Central memory CD4-positive, alpha-beta T cell (primary cell): Measurements from ENCODE around the gene DENND5A.
A peak's percentile ranks its signal among the peaks of the same experiment; 100 is the strongest.
"Not testable (repeated sequence)": the region's sequence is repeated elsewhere in the genome, so short reads cannot be mapped to it uniquely, and the experiment has no call there.

Experiments used
- DNase-seq: peaks from one replicate; pipeline ENCODE4 v3.0.0; 2022

DENND5A gene

DNA sequence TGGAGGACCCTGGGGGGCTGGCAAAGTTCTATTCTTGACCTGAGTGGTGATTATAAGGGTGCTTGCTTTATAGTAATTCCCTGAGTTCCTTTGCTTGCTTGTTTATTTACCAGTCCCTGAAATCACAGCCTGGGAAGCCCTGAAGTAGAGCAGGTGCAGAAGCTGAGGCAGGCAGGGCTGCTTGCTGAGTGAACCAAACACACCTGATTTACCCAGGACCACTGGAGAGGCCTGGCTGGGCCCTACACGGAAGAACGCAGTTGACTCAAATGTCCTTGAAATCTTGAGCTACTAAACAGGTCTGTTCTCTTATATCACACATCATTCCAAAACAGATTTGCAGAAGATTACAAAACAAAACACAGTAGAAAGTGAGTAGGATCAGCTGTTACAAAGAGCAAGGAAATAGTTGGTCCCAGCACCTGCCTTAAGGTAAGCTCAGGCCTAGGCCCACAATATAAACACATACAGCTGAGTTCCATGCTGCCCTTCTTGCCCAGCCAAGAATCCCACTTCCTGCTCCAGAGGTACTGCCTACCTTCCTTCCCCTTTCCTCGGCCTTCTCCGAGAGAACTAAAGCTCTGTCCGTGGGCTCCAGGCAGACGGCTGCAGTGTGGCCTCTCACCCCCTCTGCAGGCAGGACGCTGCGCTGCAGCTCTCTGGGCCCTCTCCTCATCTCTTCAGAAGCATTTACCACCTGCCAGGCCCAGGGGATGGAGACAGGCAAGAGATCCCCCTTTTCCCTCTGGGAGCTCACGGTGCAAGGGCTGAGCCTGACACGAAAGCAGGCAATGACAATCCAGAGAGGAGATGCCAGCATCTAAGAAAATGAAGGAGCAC is 127.6 kb downstream of the DENND5A start:
- DNase-seq = peak; percentile 42

DNA sequence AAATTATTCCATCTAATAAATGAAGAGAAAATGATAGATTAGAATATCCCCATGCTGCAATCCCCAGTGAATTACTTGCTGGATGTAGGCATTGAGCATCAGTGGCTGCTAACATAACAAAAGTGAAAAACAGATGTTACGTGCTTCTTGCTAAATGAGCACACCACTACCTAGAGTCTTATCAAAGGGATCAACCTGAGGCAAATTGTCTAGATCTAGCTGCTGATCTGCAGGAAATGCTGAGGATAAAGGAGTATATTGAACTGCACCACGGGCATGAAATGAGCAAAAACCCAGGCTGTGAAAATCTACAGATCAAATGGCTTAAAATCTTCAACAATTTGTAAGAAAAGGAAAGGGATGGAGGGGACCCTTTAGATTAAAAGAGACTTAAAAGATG is 128.4 kb downstream of the DENND5A start:
- DNase-seq = no peak

DNA sequence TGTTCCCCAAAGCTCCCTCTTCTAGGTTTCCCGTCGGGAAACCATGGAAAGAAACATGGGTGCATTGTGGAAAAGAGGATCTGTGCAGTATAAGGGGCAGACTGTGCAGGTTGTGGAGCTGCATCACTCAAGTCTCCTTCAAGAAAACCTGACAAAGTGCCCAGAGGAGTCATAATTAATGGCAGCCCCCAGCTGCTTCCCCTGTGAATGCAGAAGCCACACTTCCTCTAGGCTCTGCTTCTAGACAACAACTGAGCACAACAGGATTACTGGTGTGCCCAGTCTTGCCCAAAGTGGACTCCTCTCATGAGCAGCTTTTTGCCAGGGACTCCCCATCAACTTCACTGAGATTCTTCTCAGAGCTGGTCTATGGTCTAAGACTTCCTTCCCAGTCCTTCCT is 131.2 kb downstream of the DENND5A start:
- no peak for DNase-seq

DNA sequence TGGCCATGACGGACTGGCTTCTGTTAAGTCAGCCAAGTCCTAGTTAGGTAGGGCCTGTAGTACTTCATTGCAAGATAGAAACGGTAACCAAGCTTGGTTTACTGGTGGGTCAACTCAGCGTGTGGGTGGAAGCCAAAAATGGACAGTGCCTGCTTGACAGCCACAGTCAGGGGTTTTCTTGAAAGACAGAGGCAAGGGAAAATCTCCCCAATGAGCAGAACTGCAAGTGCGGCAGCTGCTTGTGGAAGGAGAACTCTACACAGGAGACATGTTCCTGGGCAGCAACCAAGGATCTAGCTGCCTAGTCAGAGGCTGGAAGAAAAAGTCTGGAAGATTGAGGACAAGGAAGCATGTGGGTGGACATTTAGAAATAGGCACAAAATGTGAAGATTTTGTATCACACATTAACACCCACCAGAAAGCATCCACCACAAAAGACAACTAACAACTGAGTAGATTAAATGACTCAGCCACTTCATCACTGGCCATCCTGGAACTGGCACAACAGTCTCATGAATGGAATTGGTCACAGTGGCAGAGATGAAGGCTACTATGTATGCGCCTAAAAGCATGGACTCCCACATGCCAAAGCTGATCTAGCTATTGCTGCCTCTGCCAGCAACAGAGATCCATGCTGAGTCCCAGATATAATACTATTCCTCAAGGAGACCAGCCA is 132.8 kb downstream of the DENND5A start:
- DNase-seq = no peak

DNA sequence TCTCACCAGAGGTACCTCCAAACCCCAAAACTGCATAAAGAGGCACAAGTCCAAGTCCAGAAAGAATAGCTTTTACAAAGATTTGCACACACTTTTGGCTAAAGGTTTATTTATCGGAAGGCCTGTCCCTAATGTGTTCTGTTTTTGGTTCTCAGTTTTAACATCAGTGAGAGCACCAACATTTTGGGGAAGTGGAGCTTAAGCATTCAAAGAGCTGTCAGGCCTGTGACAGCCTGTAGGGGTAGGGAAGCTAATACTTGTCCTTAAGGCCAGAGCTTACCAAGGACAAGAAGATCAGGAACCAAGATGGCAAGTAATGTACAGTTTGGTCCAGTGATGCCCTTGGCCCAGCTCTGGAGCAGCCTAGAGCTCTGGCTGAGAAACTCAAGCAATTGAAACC is 134.9 kb downstream of the DENND5A start:
- no peak for DNase-seq

DNA sequence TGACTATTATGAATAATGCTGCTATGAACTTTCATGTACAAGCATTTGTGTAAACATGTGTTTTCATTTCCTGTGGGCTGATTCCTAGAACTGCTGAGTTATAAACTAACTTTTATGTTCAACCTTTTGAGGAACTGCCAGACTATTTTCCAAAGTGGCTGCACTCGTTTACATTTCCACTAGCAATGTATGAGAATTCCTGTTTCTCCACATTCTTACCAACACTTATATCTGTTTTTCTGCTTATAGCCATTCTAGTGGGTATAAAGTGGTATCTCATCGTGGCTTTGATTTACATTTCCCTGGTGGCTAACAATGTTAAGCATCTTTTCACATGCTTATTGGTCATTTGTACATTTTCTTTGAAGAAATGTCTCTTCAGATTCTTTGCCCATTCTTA is 138.5 kb downstream of the DENND5A start:
- no peak for DNase-seq

DNA sequence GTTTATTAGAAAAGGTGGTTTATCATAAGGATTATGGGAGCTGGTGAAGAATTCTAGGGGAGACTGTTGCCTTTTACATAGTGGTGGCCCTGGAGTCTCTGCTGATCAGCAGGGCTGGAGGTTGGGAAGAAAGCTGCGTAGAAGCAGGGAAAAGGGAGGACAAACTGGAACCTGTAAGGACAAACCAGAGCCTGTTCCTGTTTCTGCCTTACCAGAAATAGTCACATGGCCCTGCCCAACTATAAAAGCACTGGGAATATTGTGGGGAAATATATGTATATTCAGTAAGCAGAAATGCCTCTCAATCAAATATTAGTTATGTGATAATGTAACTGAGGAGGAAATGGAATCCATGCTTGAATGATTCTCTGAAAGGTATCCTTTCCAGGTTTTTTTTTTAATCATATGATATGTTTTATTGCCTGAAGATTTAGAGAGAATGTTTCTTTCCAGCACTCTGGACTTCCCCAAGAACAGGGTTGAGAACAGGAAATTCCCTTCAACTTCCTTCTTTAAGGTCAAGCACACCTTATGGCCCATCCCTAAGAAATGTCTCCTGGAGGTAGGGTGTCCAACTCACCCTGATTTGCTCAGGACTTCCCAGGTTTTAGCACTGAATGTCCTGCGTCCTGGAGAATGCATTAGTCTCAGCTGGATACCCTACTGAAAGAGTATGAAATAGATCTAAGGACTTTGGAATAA is 139.8 kb downstream of the DENND5A start:
- DNase-seq = no peak

DNA sequence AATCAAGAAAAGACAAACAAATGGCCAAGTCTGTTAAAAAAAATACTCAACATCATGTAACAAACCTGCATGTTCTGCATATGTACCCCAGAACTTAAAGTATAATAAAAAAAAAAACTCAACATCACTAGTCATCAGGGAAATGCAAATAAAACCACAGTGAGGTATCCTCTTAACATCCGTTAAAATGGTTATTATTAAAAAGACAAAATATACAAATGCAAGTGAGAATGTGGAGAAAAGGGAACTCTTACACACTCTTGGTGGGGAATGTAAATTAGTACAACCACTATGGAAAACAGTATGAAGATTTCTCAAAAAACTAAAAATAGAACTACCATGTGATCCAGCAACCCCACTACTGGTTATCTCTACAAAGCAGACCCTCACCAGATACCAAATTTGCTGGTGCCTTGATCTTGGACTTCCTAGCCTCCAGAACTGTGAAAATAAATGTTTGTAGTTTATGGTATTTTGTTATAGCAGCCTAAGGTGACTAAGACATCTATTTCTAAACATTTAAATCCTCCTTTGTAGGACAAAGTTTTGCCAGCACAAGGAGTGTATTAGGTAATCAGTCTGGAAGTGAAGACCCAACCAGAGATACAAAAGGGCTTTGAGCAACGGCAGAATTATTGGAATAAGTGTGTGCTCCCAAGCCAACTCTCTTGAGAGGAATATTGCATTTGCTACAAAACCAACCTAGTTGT is 141.4 kb downstream of the DENND5A start:
- no peak for DNase-seq

DNA sequence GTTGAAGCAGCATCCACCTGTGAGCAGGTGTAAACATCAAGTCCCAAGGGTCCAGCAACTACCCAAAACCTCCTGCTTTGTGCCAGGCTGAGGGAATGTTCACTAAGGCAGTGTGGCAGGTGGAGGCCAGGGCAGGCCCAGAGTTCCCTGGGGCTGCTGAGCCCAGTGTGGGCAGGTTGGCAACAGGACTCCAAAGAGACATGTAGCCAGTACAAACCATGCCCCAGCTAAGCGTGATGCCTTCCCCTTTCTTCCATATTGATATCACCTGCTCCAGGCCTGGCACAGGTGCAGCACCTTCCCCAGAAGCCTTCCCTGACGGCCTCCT is 143.7 kb downstream of the DENND5A start:
- DNase-seq = no peak

DNA sequence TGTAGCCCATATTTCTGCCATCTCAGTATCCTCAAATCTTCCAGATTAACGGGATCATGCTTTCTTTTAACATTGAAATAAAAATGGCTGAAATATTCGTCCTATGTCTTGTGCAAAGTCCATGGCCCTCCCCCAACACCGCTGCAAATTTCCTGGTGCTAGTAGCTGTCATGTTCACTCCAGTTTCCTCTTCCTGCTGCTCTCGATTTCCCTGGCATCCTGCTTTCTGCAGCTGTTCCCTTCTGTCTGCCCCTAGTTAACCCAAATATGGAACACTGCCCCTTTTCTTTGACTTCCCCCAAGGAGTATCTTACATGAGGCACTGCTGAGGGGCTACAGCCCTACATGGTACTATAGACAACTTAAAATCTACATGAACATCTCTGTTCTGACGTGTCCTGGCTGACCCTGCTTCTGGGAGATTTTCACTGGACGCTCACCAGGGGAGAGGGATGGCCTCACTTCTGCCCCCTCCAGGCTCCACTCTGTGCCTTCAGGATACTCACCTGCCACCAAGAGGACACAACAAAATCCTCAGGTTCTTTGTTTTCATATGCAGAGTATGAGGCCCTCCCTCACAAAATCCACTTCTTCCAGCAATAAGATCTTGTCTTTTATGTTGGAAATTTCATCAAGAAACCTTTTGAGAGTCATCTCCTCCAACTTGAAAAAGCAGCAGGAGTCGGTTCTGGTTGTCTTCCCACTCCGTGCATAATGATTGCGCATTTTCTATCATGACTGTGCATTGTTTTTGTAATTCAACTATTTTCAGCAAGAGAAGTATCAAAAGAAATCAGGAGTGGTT is 144.3 kb downstream of the DENND5A start:
- DNase-seq = no peak

DNA sequence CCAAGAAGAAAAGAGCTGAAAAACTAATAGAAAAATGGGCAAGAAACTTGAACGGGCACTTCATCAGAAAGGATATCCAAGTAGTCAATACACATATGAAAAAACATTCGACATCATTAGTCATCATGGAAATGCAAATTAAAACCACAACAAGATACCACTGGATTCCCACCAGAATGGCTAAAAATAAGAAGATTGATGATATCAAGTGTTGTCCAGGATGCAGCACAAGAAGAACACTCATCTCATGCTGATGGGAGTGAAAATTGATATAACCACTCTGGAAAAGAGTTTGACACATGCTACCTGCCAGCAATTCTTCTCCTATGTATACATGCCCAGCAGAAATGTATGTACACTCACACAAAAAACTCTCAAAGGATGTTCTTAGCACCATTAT is 146.9 kb downstream of the DENND5A start:
- no peak for DNase-seq

DNA sequence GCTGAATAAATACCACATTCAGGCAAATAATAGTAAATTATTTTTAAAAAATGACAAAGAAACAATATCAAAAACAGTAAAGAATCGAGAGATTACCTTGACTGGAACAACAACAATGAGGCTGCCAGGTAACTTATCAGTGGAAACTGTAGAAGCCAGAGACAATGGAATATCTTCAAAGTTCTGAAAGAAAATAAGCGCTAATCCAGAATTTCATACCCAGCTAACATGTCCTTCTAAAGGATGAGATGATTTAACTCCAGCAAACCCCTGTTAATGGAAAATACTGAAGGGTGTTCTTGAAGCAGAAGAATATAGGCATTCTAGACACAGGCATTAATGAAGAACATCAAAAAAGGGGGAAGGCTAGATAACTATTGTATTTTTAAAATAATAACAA is 153.1 kb downstream of the DENND5A start:
- DNase-seq = no peak

DNA sequence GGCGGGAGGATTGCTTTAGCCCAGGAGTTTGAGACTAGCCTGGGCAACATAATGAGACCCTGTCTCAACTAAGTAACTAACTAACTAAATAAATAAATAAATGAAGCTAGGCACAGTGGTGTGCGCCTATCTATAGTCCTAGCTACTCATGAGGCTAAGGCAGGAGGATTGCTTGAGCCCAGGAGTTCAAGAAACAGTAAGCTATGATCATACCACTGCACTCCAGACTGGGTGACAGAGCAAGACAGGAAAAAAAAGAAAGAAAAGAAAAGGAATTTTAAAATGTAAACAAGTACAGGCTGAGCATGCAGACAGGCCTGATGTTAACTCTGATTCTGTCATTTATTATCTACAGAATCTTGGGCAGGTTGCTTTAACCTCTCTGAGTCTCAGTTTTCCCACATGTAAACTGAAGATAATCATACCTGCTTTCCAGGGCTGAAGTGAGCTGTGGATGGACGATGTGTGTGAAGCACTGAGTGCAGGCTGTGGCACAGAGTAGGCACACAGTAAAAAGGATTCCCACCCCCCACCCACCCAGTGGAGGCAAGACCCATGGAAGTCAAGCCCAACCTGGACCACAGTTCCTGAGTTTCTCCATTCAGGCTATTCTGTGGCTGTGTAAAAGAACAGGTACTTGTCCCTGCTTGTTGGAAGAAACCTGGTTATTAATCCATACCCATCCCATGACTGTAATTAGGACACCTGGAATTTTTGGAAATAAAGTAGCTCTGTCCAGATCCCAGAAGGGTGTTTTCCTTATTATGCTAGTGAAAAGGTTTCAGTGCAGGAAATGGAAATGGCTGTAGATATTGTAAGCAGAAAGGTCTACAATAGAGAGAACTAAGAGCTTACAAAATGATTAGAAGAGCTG is 155.1 kb downstream of the DENND5A start:
- DNase-seq = no peak

DNA sequence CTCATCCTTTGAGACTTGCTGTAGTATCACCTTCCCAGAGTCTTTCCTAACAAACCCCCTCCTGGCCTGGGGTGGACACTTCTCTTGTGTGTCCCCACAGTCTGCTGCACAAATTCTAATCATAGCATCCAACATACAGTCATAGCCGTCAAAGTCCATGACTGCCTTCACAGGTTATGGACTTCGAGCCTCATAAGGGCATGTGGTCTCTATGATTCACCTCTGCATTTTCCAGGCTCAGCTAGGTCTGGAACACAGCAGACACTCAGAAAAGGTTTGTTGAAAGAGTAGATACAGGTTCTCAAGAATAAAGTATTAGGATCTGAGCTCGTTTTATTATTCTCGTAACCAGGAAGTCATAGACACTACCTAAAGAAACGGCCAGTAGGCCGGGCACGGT is 160.6 kb downstream of the DENND5A start:
- no peak for DNase-seq

DNA sequence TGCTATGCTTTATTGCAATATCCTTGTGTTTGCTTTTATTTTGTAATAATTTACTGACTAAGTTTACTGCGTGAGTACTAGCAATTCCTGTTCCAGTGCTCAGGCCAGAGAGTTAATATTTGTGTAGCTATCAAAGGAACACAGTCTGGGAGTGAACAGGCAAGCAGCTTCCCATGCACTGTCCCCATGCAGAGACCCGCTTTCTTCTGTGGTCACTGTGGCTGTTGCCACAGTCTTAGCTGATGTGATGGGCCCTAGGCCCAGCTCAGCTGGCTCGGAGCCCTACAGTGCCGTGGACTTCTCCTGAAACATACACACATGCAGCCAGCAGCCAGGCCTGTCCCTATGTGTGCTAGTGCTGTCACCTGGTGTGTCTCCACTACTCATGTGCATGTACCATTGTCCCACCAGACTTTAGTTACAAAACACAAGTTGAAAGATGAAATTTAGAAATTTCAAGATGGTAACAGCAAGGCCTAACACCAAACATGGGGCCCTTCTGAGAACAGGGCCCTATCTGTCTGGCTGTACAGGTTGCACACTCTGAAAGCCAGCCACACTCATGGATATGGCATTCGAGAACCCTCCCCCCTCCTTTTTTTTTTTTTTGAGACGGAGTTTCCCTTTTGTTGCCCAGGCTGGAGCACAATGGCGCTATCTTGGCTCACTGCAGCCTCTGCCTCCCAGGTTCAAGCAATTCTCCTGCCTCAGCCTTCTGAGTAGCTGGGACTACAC is 161.4 kb downstream of the DENND5A start:
- DNase-seq = no peak

DNA sequence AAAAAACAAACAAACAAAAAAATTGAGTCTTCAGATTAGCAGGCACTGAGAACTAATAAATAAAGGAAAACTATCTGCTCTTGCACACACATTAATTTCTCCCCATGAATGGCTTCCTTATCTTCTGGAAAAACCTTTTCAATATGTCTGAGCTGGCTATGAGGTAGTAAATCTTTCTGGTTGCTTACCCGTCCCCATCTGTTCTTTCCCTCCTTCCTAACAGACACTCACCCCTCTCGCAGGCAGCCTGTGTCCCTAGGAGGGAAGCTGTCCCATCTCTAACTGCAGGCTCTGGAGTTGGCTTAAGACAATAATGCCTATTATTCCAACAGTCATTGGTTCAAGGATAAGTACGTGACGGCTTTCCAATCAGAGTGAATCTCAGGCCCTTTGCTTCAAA is 165.5 kb downstream of the DENND5A start:
- no peak for DNase-seq

DNA sequence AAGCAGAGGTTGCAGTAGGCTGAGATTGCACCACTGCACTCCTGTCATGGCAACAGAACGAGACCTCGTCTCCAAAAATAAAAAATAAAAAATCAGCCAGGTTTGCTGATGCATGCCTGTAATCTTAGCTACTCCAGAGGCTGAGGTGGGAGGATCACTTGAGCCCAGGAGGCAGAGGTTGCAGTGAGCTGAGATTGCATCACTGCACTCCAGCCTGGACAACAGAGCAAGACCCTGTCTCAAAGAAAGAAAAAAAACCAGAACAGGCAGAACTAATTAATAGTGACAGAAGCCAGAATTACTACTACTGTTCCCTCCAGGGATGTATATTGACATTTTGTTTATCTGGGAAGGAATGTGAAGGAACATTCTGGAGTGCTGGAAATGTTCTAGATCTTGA is 166.7 kb downstream of the DENND5A start:
- DNase-seq = not testable (repeated sequence)

DNA sequence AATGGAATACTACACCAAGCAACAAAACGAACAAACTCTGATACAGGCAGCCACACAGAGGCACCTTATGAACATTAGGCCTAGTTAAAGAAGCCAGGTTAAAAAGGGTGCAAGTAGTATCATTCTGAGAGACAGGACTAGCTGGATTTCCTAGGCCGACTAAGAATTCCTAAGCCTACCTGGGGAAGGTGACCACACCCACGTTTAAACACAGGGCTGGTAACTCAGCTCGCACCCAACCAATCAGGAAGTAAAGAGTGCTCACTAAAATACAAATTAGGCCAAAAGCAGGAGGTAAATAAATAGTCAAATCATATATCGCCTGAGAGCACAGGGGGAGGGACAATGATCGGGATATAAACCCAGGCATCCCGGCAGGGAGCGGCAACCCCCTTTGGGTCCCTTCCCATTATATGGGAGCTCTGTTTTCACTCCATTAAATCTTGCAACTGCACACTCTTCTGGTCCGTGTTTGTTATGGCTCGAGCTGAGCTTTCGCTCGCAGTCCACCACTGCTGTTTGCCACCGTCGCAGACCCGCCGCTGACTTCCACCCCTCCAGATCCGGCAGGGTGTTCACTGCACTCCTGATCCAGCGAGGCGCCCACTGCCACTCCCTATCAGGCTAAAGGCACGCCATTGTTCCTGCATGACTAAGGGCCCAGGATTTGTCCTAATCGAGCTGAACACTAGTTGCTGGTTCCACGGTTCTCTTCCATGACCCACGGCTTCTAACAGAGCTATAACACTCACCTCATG is 167.8 kb downstream of the DENND5A start:
- not testable (repeated sequence) for DNase-seq

DNA sequence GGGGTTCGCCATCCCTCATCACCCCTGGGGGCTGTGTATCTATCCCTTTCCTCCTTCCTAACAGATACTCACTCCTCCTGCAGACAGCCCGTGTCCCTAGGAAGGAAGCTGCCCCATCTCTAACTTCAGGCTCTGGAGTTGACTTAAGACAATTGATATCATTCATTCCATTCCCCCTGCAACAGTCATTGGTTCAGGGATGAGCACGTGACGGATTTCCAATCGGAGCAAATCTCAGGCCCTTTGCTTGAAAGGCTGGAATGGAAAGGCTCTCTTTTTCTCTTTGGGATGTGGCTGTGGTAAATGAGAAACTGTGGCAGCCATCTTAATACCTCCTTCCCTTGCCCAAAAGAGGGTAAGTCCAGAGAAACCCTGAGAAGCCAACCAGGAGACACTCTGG is 168.7 kb downstream of the DENND5A start:
- no peak for DNase-seq

DNA sequence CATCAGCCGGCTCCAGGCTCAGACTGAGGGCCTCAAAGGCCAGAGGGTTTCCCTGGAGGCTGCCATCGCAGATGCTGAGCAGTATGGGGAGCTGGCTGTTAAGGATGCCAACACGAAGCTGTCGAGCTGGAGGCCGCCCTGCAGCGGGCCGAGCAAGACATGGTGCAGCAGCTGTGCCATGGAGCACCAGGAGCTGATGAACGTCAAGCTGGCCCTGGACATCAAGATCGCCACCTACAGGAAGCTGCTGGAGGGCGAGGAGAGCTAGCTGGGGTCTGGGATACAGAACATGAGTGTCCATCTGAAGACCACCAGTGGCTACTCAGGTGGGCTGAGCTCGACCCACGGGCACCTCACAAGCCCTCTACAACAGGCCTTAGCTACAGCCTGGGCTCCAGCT is 169.7 kb downstream of the DENND5A start:
- DNase-seq = no peak
